NOMO-1 treated with dmso at 0.1 percent for 144 hours (cell line): ENCODE measurements around the gene NBL1.

Experiments
- DNase-seq: peaks from one replicate; lab custom pipeline; 2025; ENCODE audit not compliant: unreplicated experiment; lab: John Stamatoyannopoulos, UW

The NBL1 gene

DNA sequence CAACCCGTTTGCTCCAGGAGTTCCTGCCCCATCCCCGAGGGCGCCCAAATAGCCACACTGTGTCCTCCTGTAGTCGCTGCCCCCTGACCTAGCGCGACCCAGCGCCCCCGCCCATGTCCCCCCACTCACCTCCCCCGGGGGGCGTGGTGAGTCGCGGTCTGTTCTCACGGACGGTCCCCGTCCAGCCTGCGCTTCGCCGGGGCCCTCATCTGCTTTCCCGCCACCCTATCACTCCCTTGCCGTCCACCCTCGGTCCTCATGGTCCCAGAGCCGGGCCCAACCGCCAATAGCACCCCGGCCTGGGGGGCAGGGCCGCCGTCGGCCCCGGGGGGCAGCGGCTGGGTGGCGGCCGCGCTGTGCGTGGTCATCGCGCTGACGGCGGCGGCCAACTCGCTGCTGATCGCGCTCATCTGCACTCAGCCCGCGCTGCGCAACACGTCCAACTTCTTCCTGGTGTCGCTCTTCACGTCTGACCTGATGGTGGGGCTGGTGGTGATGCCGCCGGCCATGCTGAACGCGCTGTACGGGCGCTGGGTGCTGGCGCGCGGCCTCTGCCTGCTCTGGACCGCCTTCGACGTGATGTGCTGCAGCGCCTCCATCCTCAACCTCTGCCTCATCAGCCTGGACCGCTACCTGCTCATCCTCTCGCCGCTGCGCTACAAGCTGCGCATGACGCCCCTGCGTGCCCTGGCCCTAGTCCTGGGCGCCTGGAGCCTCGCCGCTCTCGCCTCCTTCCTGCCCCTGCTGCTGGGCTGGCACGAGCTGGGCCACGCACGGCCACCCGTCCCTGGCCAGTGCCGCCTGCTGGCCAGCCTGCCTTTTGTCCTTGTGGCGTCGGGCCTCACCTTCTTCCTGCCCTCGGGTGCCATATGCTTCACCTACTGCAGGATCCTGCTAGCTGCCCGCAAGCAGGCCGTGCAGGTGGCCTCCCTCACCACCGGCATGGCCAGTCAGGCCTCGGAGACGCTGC lies 21.7 kb downstream of the NBL1 start:
- DNase-seq: no peak

DNA sequence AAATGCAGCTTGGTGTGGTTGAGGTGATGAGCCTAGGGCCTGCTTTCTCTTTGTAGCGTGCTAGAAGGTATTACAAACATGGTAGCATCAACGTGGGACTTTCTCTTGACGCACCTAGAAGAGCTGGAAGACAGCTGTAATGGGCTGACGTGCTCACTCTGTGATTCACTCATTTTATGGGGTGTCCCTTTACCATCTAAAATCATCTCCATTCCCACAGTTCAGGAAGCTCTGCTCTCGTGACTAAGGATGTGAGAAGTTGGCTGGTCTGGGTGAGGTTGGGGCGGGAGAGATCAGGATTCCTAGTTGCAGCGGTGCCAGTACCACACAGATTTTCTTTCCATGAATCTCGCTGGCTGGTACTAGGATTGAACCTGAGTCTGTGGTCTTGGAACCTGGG lies 24.8 kb downstream of the NBL1 start:
- DNase-seq: no peak

DNA sequence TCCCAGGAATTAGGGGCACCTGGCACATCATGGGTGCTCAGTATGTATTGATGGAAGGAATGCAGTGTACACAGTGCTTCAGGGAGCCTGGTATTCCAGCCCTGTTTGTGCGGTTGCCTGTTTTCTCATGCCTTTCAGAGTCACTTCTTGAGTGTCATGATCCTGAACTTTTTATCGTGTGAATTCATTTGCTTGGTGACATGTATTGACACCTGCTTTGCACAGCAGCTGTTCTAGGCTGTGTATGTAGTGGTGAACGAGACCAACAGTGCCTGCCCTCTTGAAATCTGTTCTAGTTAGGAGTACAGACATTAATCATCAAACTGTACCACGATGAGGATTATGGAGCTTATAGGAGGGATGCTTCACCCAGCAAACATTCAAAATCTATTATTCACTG lies 26.7 kb downstream of the NBL1 start:
- DNase-seq: no peak

DNA sequence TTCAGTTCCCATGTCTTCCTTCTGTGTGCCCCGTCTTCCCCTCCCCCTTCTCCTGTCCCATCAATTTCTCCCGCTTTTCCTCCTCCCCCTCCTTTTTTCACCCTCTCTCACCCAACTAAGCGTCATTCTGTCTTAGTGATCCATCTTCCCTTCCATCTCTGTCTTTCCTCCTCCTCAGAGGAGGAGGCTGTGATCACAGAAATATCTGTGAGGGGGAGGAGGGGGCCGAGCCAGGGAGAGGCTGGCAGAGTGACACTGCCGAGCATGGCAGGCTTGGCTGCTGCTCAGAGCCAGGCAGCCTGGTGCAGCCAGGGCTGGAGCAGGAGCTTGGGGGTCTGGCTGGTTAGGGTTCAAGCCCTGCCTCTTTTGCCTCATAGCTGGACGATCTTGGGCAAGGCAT lies 28.1 kb downstream of the NBL1 start:
- DNase-seq: no peak

DNA sequence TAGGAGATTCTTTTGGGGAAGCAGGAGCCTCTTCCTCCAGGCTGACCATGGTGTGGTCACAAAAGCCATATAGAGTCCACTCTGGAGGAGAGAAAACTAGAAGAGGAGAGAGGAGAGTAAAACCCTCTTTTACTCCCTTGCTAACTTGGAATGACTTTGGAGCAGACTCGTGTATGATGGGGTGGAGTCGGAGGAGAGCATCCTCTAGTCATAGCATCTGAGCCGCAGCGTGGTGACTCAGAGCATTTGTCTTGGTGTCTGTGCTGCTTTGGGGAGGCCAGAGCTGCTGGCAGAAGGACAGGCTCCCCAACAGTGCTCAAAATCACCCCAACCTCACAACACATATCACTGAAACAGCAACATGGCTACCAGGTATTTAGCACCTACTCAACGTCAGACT lies 31.7 kb downstream of the NBL1 start:
- no peak for DNase-seq

DNA sequence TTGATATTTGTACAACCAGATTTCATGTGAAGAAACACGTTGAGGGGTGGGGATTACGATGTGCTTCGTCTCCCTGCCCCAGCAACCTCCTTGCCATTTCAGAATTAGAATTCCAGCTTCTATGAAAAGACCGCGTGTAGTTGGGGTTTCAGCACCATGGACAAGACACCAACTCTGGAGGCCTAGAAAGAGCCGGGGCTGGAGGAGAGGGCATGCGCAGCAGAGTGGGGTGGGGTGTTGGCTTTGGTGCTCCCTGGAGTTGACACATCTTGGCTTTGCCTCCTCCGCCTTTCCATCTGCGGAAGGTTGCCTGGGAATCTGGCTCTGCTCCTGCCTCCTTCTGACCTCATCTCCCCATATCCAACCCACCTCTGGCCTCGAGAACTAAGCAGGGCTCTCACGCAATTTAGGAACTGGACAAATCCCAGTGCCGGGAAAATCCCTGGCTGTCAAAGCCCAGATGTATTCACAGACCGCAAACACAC lies 32.4 kb downstream of the NBL1 start:
- DNase-seq: peak; percentile 19

DNA sequence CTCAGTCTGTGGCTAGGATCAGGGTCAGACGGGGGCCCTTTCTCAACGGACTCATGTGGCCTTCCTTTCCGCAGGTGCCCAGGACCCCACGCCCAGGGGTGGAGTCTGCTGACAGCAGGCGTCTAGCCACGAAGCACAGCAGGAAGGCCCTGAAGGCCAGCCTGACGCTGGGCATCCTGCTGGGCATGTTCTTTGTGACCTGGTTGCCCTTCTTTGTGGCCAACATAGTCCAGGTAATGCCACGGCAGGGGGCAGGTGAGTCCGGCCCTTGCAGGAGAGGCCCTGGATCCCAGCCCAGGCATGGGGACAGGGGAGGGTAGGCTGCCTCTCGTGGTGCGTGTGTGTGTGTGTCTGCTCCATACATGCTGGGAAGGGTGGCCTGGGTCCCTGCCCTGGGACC lies 34.4 kb downstream of the NBL1 start:
- DNase-seq: no peak

DNA sequence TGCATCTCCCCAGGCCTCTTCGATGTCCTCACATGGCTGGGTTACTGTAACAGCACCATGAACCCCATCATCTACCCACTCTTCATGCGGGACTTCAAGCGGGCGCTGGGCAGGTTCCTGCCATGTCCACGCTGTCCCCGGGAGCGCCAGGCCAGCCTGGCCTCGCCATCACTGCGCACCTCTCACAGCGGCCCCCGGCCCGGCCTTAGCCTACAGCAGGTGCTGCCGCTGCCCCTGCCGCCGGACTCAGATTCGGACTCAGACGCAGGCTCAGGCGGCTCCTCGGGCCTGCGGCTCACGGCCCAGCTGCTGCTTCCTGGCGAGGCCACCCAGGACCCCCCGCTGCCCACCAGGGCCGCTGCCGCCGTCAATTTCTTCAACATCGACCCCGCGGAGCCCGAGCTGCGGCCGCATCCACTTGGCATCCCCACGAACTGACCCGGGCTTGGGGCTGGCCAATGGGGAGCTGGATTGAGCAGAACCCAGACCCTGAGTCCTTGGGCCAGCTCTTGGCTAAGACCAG lies 34.9 kb downstream of the NBL1 start:
- DNase-seq: no peak

DNA sequence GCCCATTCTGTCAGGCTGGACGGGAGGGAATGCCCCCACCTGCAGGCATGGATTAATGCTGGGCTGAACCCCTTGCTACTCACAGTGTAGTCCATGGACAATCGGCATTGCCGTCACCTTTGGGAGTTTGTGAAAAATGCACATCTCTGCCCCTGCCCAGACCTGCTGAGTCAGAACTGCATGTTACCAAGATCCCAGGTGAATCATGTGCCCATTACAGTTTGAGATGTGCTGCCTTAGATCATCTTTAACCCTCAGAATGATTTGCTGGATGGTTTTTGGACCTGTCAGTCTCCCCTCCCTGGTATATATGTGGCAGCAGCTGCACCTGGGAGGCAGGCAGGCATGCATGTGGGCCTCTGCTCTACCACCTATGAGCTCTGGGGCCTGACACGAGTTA lies 35.6 kb downstream of the NBL1 start:
- DNase-seq: no peak

DNA sequence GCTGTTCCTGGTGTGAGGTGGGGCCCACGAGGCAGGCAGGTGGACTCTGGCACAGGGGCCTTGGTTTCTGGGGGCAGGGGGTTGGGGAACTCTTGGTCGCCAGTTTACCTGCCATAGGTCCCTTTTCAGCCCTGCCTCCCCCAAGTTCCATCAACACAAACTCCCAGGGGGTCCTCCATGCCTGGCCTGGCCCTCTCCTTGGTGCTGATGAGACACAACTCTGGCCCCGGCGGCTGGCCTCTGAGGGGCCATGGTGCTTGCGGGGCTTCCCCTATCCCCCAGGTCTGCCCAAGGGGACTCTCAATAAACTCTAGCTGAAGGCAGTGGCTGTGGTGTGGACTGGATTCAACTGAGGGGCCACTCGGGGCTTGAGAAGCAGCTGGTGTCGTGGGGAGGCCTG lies 36.5 kb downstream of the NBL1 start:
- no peak for DNase-seq

DNA sequence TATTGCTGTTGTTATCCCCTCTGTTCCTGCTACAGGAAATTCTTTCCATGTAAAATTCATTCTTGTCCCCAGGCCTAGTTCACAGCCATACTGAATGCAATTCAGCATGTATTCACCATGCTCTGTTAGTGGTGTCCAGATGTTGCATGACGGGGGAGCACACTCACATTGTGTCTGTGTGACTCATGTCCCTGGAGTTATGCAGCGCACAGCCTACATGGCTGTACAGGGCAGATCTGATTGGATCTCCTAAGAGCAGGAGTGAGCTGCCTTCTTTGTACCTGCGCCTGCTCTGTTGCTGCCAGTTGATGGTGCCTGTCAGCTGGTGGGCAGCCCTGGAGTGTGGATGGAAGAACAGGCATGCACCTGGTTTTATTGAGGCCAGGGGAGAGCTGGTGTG lies 38.1 kb downstream of the NBL1 start:
- no peak for DNase-seq

DNA sequence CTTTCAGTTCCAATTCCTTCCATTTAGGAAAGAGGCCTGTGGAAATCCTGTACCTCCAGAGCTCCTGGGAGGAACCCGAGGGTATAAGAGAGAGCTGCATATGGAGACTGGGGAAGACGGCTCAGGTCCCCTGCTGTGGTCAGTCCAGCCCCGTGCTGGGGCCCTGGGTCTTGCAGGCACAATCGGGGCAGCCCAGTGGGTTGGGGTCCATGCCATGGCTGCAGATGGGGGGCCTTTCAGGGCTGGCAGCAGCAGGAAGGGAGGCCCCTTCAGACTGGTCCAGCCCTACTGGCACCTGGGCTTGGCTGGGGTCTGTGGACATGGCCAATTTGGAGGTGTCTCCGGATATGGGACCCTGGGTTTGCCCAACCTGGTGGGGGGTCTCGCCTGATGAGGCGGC lies 38.8 kb downstream of the NBL1 start:
- no peak for DNase-seq

DNA sequence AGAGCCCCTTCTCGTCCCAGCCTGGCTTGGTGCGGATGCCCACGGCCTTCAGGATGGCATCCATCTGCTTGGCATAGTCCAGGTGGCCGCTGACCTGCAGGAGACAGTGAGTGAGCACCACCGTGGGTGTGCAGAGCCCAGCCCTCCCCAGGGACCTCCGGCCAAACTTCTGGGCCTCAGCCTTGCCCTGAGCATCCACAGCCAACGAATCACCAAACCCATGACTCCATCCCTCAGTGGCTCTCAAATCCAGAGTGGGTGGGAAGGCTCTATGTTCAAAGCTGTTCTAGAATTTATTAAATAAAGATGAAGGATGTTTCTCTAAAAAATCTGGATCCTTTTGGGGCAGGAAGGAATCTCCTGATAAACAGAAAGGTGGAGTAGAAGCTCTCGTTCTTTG lies 39.2 kb downstream of the NBL1 start:
- DNase-seq: no peak

DNA sequence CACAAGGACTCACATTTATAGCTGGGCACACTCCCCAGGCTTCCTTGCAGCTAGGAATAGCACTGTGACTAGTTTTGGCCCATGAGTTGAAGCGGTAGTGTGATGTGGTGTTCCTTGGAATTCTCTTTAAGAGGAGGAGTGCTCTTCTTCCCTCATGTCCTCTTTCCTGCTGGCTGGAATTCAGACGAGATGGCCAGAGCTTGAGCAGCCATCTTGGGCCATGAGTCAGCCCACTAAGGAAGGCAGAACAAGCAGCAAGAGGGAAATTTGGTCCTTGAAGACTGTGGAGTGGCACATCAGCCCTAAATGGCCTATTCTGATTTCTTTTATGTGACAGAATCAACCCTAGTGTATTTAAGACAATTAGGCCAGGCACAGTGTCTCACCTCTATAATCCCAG lies 40.6 kb downstream of the NBL1 start:
- no peak for DNase-seq

DNA sequence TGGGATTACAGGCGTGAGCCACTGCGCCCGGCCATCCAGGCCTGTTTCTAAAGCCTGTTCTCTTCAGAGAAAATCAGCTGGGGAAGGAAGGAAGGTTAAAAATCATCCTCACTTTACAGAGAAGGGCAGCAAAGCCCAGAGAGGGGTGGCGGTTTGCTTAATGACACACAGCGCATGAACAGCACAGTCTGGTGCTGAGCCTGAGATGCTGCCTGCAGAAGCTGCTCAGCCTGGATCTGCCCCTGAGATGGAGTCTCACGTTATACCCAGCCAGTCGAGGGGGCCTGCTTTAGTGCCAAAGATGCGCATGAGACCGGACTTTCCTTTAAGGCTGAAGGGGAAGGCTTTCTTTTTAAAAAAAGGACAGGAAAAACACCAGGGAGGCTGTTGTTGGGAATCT lies 41.9 kb downstream of the NBL1 start:
- DNase-seq: no peak

DNA sequence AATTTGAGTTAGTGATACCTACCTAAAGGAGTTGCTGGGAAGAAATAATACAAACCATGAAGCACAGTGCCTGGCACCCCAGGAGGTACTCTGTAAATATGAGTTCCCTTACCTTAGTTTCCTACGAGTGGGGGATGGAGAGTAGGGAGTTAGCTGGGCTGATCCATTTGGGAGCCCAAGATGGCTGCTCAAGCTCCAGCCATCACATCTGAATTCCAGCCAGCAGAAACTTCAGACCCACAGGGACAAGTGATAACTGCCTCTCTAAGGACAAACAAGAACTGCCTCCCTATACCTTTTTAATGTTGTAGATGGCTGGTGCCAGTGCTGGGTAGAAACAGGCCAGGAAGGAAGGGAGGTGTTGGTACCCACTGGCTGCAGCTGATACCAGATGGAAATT lies 43.3 kb downstream of the NBL1 start:
- no peak for DNase-seq

DNA sequence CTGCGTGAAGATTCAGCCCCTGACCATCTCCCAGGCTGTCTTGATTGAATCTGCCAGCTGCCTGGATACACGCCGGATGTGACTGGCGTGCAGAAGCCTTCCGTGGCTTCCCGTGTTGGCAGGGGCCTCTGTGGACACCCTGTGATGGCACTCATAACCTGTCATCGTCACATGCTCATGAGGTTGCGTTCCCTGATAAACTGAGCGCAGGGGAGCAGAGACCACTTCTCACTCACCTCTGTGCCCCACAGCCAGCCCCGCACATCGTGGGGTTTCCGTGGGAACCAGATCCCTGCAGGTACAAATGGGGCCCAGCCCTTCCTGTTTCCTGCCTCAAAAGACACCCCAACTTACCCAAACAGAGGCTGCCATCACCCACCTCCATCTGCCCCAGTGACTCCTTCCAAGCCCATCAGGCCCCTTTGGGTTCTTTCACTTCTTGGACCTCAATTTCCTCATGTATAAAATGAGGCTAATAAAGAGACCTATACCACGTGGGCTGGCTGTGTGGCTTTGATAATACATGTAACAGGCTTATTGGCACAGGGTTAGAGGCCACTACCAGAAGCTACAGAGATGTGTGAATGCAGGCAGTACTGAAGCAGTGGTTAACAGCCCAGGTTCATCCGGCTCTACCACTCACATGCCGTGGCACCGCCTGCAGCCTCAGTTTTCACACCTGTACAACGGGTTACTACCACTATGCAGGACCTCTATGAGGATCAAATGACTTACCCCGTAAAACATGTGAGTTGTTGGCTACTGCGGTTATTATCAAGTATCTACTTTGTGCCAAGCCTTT lies 44.1 kb downstream of the NBL1 start:
- no peak for DNase-seq

DNA sequence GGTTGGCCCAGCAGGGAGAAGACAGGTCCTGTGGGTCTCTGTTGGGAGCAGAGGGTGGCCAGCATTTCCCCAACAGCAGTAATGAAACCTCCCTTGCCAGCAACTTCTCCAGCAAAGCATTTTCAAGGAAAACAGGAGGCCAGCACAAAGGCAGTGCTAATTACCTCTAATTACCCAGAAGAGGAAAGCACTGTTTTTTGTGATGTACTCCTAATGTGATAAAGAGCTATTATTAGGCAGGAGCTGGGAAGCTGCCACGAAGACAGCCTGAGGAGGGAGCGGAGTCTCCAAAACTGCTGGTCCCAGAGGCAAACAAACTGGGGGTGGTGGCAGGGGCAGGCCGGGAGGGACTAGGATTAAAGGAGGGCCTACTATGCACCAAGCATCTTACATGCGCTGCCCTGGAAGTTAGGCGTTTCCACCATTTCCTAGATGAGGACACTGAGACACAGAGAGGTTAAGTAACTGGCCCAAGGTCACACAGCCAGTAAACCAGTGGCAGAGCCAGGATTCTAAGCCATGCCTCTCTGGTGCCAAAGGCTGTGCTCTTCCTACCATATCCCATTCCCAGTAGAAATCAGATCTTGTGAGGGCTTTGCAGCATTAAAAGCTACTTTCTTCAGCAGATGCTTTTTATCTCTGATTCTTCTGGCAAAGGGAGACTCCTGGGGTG lies 45.1 kb downstream of the NBL1 start:
- DNase-seq: no peak

DNA sequence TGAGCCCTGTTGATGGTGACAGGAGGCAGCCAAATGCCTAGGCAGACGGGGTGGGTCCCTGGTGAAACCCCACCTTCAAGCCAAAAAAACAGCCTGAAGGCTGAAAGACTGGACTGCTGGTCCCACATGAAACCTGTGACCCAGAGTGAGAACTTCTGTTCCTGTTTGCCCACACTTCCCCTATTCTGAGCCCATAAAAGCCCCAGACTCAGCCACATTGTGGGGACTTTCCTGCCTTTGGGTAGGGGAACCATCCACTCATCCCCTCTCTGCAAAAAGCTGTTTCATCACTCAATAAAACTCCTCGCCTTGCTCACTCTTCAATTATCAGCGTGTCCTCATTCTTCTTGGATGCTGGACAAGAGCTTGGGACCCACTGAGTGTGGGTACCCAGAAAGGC lies 45.7 kb downstream of the NBL1 start:
- no peak for DNase-seq

DNA sequence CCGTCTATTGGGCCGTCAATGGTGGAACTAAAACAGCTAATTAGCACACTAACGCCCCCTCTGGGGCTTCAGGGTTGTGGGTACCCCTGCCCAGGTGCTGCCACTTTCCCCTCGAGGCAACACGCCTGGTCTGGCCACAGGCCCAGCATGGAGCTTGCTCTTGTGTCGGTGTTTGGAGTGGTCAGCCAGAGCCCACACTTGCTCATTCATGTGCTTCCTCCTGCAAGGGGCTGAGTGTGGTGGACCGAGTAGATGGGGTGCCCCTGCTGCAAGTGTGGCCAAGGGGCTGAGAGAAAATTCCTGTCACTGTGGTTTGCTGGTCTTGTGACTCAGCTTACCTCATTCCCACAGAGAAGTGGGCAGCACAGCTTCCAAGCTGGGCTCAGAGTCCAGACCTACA lies 46.2 kb downstream of the NBL1 start:
- no peak for DNase-seq

DNA sequence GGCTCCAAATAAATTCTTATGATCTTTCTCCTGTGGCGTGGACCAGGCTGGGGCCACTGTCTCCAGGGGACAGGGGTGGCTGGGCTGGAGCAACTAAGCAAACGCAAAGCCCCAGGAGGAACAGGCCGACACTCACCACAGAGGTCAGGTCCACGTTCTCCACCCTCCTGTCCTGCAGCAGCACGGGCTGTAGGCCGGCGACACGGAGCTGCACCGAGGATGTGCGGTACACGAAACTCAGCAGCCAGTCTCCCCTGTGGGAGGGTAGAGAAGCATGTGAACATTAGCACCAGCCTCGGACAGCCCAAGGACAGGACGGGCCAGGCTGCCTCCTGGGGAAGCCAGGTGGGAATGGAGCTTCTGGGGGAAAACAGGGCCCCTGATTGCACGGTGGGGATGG lies 50.2 kb downstream of the NBL1 start:
- no peak for DNase-seq
